Measurements from ENCODE around the gene RABIF. TPM values are rescaled to one million over a fixed set of nuclear protein-coding genes. Genes with fewer than 3 reads are reported as not detected.
A peak's percentile ranks its signal among the peaks of the same experiment; 100 is the strongest.

Gene RABIF
- total RNA-seq, 1 experiment from 2014 or later, result 9.6 TPM

DNA sequence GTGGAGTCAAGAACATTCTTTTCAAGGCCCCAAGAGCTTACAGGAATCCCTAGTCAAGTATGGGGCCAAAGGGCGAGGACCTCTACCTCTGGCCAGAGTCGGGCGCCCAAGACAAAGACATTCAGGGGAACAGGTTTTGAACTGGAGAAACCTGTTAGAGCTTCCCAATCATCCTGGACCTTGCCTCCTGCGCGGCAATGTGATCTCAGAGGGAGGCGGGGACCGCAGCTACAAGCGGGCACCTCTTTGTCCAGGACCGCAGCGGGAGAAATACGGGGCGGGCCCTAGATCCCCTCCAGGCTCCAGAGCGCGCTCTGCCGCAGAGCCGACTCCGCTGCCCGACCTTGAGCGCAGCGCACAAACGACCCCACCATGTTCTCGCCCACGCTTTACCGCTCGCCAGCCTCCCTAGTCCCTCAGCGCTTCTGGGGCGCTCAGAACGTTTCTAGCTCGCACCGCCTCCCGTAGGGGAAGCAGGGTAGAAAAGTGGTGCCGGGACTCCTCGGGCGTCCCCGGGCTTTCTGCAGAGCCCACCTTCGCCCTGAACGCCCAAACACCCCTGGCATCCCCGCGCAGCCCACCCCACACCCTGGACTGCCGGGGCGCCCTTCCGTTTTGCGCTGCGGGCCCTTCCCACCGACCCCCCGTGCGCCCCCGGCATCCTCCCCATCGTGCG lies 28.1 kb downstream of the RABIF start:
- Histone ChIP-seq H3K27me3 (replicated peaks; ENCODE audit: control insufficient read depth, insufficient read depth, low read length) (no peaks in the 10 kb centered on the region), H3K9me3 (no peaks in the 10 kb centered on the region), H3K4me1 (peaks cover 67% of the 10 kb centered on the region), H3K4me3 (ENCODE audit: low read depth, low read length) (peak overlapping the region; percentile 97), H3K36me3 (ENCODE audit: control insufficient read depth, insufficient read depth, low read length) (peaks cover 4% of the 10 kb centered on the region)
- intact Hi-C loops (cut with micrococcal nuclease; ENCODE audit: unreplicated experiment), result loop anchor here (1.0 to 5.0 kb wide), 6 partner anchors 28 to 136 kb away; partner anchors contain the start of genes ADIPOR1, KLHL12, PCAT6 and RABIF
- ChIA-PET POLR2A (interaction anchor here (0.5 to 2.4 kb wide), 17 partner anchors 8 to 513 kb away, joined by 3 to 15 read pairs (median 4); partner anchors contain the start of genes KDM5B, KLHL12, PCAT6 and PPFIA4), CTCF (interaction anchor here (0.6 to 0.7 kb wide), 5 partner anchors 20 to 1214 kb away, joined by 3 to 5 read pairs (median 3); no protein-coding TSS in a partner anchor)
- TF ChIP-seq, protein P1, sequence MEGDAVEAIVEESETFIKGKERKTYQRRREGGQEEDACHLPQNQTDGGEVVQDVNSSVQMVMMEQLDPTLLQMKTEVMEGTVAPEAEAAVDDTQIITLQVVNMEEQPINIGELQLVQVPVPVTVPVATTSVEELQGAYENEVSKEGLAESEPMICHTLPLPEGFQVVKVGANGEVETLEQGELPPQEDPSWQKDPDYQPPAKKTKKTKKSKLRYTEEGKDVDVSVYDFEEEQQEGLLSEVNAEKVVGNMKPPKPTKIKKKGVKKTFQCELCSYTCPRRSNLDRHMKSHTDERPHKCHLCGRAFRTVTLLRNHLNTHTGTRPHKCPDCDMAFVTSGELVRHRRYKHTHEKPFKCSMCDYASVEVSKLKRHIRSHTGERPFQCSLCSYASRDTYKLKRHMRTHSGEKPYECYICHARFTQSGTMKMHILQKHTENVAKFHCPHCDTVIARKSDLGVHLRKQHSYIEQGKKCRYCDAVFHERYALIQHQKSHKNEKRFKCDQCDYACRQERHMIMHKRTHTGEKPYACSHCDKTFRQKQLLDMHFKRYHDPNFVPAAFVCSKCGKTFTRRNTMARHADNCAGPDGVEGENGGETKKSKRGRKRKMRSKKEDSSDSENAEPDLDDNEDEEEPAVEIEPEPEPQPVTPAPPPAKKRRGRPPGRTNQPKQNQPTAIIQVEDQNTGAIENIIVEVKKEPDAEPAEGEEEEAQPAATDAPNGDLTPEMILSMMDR (IDR thresholded peaks at IDR 0.05; ENCODE audit: insufficient read depth in 1 of 2, low read depth in 1 of 2, low read length in 1 of 2, severe bottlenecking in 1 of 2, unreplicated experiment in 1 of 2), result no peak
- H3K4me1 Mint-ChIP-seq (ENCODE audit: low read depth, unreplicated experiment), result peaks cover 44% of the 10 kb centered on the region
- peak; percentile 96 to 97 for DNase-seq
- BruUV-seq (replicated peaks), result no TSS peak
- H3K27ac Mint-ChIP-seq (ENCODE audit: unreplicated experiment), result peak overlapping the region; percentile 95
- peaks cover 54% of the 10 kb centered on the region for H3K36me3 Mint-ChIP-seq (ENCODE audit: insufficient read depth, unreplicated experiment)
- H3K9me3 Mint-ChIP-seq (ENCODE audit: unreplicated experiment), result no peaks in the 10 kb centered on the region
- H3K27me3 Mint-ChIP-seq (ENCODE audit: insufficient read depth, unreplicated experiment), result no peaks in the 10 kb centered on the region
- H3K4me3 Mint-ChIP-seq (ENCODE audit: unreplicated experiment), result peak overlapping the region; percentile 97

DNA sequence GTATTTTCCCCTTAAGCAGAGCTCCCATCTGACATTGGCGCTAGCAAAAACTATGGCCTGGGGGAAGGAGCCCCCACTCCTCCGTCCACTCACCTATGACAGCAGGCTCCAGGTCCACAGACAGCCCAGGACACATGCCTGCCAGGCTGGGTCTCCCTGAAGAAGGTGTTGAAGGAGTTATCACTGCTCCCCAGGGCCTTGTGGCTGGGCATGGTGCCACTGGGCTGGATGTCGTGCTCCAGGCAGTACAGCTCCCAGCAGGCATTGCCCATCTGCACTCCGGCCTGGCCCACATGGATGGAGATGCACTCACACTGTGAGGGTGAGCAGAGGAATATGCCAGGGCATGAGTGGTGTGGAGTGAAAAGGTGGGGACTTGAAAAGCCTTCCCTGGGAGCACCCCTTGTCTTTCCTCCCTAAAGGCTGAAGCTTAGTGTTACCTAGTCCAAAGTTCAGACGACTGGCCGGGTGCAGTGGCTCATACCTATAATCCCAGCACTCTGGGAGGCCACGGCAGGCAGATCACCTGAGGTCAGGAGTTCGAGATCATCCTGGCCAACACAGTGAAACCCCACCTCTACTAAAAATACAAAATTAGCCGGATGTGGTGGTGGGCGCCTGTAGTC lies 30.0 kb downstream of the RABIF start:
- POLR2A ChIA-PET, result no interaction called here
- peaks cover 67% of the 10 kb centered on the region for H3K4me1 ChIP-seq
- CTCF ChIA-PET, result interaction anchor here (0.8 kb wide), 1 partner anchor 68 kb away, joined by 5 read pairs; the partner anchor contains the start of gene KLHL12
- Mint-ChIP-seq H3K27ac (ENCODE audit: unreplicated experiment) (peak overlapping the region; percentile 95), H3K4me3 (ENCODE audit: unreplicated experiment) (peak overlapping the region; percentile 97), H3K9me3 (ENCODE audit: unreplicated experiment) (no peaks in the 10 kb centered on the region), H3K36me3 (ENCODE audit: insufficient read depth, unreplicated experiment) (peaks cover 60% of the 10 kb centered on the region), H3K27me3 (ENCODE audit: insufficient read depth, unreplicated experiment) (no peaks in the 10 kb centered on the region), H3K4me1 (ENCODE audit: low read depth, unreplicated experiment) (peaks cover 38% of the 10 kb centered on the region)
- peaks cover 11% of the 10 kb centered on the region for H3K36me3 ChIP-seq (ENCODE audit: control insufficient read depth, insufficient read depth, low read length)
- no TSS peak for BruUV-seq (replicated peaks)
- no peak for DNase-seq
- no peaks in the 10 kb centered on the region for H3K9me3 ChIP-seq
- no peak overlapping the region for H3K4me3 ChIP-seq (ENCODE audit: low read depth, low read length)
- TF ChIP-seq, protein P1 (IDR thresholded peaks at IDR 0.05; ENCODE audit: insufficient read depth in 1 of 2, low read depth in 1 of 2, low read length in 1 of 2, severe bottlenecking in 1 of 2, unreplicated experiment in 1 of 2), result no peak
- no peaks in the 10 kb centered on the region for H3K27me3 ChIP-seq (replicated peaks; ENCODE audit: control insufficient read depth, insufficient read depth, low read length)
- intact Hi-C loops (cut with micrococcal nuclease; ENCODE audit: unreplicated experiment), result no loop called here

DNA sequence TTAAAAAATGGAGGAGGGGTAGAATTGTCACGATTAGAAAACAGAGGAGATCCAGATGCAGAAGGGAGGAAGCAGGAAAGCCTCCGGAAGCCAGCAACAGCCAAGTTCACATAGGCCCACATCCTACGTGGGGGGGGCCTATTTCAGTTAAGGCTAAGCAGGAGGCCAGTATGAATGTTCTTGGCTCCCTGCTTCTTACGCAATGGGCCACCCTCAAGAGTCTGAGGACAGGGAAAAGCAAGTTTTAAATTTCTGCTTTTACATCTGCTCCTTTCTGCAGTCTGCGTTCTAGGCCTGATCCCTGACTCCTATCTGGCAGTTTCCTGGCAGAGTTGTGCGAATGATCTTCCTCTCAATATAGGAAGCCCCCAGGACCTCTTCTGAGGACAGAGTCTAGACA lies 30.6 kb downstream of the RABIF start:
- no peaks in the 10 kb centered on the region for H3K9me3 ChIP-seq
- Mint-ChIP-seq H3K27ac (ENCODE audit: unreplicated experiment) (peak overlapping the region; percentile 95), H3K4me3 (ENCODE audit: unreplicated experiment) (peak overlapping the region; percentile 97), H3K9me3 (ENCODE audit: unreplicated experiment) (no peaks in the 10 kb centered on the region), H3K27me3 (ENCODE audit: insufficient read depth, unreplicated experiment) (no peaks in the 10 kb centered on the region), H3K36me3 (ENCODE audit: insufficient read depth, unreplicated experiment) (peaks cover 60% of the 10 kb centered on the region), H3K4me1 (ENCODE audit: low read depth, unreplicated experiment) (peaks cover 33% of the 10 kb centered on the region)
- CTCF ChIA-PET, result interaction anchor here (0.8 kb wide), 1 partner anchor 69 kb away, joined by 5 read pairs; the partner anchor contains the start of gene KLHL12
- POLR2A ChIA-PET, result no interaction called here
- H3K4me1 ChIP-seq, result peaks cover 62% of the 10 kb centered on the region
- H3K36me3 ChIP-seq (ENCODE audit: control insufficient read depth, insufficient read depth, low read length), result peaks cover 11% of the 10 kb centered on the region
- intact Hi-C loops (cut with micrococcal nuclease; ENCODE audit: unreplicated experiment), result no loop called here
- no peak for DNase-seq
- TF ChIP-seq, protein P1 (IDR thresholded peaks at IDR 0.05; ENCODE audit: insufficient read depth in 1 of 2, low read depth in 1 of 2, low read length in 1 of 2, severe bottlenecking in 1 of 2, unreplicated experiment in 1 of 2), result no peak
- no peaks in the 10 kb centered on the region for H3K27me3 ChIP-seq (replicated peaks; ENCODE audit: control insufficient read depth, insufficient read depth, low read length)
- no TSS peak for BruUV-seq (replicated peaks)
- H3K4me3 ChIP-seq (ENCODE audit: low read depth, low read length), result no peak overlapping the region
